SK-N-MC (cell line): ENCODE data around the gene SLC47A2.

ENCODE experiments used
- EZH2 ChIP-seq: fragments of 200-600 bp; sonication (generic); IDR thresholded peaks from one replicate; pipeline ENCODE4 v1.6.1; 2017; ENCODE audit warnings: antibody characterized with exemption
- FOXP2 ChIP-seq: optimal IDR thresholded peaks from 2 replicates; pipeline ENCODE3; 2011; ENCODE audit warnings: mild to moderate bottlenecking, moderate library complexity; ENCODE audit not compliant: insufficient read depth; ENCODE audit errors: extremely low read length, control extremely low read depth
- POLR2AphosphoS5 ChIP-seq: IDR thresholded peaks from 2 replicates; pipeline ENCODE4 v1.6.1; 2012; ENCODE audit warnings: mild to moderate bottlenecking, low read depth, low read length, borderline replicate concordance

GRCh38 chr17:19747159-19747719, 30.9 kb upstream of the SLC47A2 start:
- no peak for TF ChIP-seq EZH2
- TF ChIP-seq POLR2AphosphoS5 = no peak
- no peak for TF ChIP-seq FOXP2
